Measurements from ENCODE around the gene MSI2. TPM values are rescaled to one million over a fixed set of nuclear protein-coding genes. Genes with fewer than 3 reads are reported as not detected.

Gene MSI2
- total RNA-seq, 1 donor from 2014 or later, result 90.7 TPM

DNA sequence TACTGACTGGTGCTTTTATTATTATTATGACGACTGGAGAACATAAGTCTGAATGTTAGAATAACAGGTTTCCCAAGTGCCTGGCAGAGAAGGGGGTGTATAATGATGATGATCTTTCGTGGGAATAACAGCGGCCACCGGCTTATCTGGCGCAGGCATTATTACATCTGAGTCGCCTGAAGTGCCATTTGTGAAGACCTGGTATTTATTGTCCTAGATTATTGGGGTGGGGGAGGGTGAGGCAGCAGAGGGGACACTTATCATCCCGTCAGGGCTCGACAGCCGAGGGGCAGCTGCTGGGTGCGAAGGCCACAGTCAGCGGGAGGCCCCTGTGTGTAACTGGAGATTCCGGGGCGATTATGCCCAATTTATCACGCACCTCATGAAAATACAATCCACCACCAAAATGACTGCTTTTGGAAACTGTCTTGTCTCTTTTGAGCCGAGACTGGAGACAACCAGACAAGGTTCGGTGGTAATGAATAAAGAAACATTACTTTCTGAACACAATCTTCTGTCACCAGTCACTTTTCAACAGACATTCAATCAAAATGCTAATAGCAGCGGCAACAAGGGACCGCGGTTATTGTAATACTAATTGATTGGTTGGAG is 289.5 kb downstream of the MSI2 start:
- intact Hi-C loops (cut with micrococcal nuclease), result no loop called here
- ATAC-seq (no peak), DNase-seq (no peak)

DNA sequence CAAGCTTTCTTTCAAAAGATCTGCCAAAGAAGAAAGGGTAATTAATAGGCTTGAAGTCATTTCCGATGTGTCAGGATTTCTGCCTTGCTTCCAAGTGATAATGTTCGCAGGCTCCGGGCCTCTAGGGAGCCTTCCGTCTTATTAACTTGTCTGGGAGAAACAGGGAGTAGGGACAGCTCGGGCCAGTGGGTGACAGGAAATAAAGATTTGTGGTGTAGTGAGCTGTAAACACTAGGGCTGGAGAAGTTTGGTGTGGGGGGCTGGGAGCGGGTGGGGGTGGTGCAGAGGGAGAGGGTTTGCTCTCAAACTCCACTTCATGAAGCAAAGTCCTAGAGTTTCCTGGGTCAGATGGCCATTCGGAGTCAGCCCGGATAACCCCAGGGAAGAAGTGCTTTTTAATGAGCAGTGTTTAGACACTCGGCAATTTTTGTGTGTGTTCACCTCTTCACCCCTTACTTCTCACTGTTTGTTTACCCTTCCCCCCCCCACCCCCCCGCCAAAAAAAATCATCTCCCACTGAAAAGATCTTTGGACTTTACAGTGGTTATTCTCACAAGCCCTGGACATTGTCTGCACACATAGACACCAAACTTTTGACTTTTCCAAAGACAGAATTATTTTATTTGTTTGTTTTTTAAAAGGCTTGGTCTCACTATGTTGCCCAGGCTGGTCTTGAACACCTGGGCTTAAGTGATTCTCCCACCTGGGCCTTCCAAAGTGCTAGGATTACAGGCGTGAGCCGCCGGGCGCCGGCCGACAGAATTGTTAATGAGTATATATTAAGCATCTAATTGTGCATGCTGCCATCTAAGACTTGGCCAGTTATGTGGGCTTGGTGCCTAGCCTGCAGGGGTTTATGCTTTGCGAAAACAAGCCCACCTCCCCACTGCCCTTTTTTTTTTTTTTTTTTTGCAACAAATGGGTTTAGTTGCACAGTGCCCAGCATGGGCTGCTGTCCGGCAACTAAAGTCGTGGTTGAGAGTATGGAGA is 292.4 kb downstream of the MSI2 start:
- ATAC-seq (peak; percentile 54), DNase-seq (no peak)
- intact Hi-C loops (cut with micrococcal nuclease), result no loop called here

DNA sequence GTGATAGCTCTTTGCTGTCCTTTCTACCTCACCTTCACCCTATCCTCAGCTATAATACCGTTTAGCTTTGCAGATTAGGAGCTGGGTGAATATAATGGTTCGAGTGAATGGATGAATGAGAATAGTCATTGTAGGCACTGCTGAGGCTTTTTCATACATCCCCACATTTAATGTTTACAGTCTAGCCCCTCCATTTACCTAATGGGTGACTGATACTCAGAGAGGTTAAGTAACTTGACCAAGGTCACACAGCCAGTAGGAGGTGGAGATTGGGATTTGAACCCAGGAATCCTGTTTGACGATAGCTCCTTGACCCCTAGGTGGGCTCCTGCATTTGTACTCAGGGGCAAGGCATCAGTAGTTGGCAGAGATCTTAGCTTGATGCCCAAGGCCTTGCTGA is 293.1 kb downstream of the MSI2 start:
- DNase-seq (no peak), ATAC-seq (no peak)
- intact Hi-C loops (cut with micrococcal nuclease), result no loop called here

DNA sequence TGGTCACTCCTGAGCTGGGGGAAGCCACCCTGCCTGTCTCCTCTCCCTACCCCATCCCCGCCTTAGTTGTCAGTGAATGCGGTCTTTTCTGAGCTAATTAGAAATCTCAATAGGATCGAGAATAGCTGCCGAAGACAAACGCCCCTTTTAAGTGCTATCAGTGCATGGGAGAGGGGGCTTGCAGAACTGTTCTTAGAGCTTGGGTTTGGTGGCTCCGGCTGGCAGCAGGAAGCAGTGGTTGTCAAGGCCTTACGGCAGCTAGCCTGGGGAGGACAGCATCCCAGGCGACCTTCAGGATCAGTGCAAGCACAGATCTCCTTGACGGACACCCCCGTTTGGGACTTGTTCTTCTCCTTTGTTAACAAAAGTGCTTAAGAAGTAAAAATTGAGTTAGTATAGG is 293.7 kb downstream of the MSI2 start:
- intact Hi-C loops (cut with micrococcal nuclease), result no loop called here
- ATAC-seq, result no peak
- no peak for DNase-seq

DNA sequence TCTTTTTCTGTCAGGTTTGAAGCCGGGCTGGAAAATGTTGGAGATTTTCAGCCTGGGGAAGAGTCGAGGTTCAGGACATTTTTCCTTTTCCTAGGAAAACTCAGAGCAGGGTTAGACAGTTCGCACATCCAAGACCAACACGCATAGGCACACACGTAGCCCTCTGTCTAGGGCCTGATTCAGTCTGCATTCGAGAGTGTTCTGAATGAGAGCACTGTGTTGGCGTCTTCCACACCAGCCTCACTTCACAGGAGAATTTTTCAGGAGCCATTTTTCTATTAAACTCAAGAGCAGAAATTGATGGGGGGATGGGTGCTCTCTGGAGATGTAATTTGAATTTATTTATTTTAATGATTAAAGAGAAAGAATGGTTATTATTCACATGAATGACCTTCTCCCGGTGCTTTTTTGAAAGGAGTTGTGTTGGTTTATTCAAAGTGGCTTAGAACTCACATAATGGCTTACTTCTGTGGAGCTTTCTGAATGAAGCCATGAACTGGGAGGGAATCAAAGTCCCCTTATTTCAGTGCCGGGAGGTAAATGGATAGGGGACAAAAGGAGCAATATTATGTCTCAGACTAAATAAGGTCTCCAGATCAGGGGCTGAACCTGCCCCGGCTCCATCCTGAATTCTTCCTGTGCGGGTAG is 294.5 kb downstream of the MSI2 start:
- DNase-seq, result no peak
- intact Hi-C loops (cut with micrococcal nuclease), result no loop called here

DNA sequence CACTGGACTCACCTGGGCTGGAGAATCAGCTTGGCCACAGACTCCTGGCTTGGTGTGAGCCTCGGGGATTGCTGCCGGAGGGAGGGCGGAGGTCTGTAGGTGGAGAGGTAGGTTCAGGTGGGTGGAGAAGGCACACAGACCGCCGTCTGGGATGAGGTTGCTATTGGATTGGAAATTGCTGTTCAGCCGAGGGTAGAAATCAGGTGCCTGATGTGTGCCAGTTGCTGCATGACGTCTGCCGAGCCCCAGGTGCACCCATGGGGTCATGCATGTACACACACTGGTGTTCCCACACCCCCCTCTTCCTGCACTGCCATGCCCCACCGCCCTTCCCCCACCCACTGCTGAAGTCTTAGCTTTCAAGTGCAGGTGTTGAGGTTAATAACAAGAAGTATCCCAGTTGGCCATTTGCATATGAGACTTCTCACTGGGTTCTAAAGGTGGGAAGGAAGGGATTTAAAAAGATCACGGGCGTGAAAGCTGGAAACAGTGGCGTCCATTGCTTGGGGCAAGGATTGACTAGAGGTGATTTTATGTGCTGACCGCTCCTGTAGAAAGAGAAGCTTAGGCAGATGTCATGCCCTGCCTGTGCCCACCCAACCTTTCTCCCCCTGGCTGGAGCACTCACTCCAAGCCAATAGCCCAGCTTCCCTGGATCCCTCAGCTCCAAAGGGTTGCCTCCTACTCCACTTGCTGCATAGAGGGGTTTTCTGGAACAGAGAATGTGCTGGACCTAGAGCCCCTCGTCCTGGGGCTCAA is 295.2 kb downstream of the MSI2 start:
- intact Hi-C loops (cut with micrococcal nuclease), result no loop called here
- ATAC-seq (no peak), DNase-seq (no peak)

More for the DNA sequence above, 294.5 kb downstream of the MSI2 start:
- no peak for ATAC-seq

DNA sequence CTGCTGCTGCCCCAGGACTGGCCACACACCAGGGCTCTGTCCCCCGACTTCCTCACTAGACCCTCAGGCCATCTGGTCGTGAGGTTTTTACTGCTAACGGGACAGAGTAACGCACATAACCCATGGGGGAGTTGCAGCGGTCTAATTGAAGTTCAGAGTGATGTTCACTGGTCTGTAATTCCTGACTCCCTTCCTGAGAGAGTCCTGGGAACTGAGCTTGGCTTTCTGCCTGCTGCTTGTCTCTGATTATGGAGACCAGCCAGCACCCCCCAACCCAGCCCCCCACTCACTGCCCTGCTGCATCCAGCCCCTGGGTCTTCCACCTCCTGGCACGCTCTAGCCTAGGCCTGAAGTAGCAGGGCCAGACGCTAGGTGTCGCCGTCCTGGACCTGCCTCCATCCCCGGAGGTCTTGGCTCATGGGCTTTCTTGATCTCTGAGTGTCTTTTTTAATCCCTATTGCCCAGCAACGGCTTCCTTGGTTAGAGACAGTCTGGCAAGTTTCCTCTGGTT is 295.8 kb downstream of the MSI2 start:
- intact Hi-C loops (cut with micrococcal nuclease), result no loop called here

DNA sequence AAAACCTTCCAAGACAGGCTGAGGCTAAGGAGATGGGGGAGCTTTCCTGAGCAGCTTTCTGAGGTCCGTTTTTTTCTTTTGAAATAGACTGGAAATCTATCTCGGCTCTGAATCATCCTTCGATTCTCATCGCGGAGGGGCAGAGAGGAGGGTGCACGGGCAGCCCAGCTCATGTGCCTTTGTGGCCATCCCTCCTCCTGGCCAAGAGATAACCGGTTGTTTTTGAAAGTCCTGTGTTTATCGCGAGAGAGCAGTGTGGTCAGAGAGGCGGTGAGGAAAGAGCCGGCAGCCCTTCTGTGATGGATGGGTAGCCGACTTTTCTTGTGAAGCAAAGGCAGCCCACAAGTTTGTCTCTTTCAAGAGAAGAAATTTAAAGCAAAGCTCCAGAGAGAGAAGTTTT is 297.2 kb downstream of the MSI2 start:
- intact Hi-C loops (cut with micrococcal nuclease), result no loop called here
- no peak for DNase-seq
- ATAC-seq, result no peak

More for the DNA sequence above, 295.8 kb downstream of the MSI2 start:
- ATAC-seq (peak; percentile 47), DNase-seq (peak; percentile 59)

DNA sequence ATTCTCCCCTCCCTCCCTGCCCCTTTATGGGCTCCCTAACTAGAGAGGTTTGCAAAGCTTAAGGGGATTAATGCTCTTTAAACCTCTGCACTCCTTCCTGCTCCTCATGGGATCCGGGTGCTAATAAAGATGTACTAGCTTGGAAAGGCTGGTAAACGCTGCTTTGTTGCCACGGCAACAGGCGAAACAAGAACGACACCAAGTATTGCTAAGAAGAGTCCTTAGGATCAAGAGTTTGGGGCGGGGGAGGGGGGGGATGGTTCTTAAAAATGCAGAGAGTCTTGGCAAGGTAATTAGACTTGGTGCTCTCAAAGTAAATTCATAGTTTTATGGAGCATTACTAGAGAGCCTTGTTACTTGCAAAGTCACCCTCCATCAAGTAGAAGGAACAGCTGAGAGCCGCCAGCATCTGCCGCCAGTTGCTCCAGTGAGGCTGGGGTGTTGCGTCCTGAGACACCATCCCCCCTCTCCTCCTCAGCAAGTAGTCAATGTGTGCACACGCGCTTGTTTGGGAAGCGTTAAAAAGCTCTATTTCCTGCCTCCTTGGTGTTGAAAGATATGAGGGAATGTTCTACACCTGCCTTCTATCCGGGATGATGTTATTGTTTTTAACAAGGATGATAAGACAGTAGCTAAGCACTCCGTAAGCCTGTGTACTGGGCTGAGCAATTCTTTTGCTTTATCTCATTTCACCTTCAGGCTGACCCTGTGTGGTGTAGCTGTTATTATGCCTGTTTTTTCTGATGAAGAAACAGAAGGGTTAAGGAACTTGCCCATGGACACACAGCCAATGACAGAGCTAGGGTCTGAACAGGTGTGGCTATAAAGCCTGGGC is 297.9 kb downstream of the MSI2 start:
- intact Hi-C loops (cut with micrococcal nuclease), result no loop called here
- DNase-seq, result no peak
- ATAC-seq, result peak; percentile 24

DNA sequence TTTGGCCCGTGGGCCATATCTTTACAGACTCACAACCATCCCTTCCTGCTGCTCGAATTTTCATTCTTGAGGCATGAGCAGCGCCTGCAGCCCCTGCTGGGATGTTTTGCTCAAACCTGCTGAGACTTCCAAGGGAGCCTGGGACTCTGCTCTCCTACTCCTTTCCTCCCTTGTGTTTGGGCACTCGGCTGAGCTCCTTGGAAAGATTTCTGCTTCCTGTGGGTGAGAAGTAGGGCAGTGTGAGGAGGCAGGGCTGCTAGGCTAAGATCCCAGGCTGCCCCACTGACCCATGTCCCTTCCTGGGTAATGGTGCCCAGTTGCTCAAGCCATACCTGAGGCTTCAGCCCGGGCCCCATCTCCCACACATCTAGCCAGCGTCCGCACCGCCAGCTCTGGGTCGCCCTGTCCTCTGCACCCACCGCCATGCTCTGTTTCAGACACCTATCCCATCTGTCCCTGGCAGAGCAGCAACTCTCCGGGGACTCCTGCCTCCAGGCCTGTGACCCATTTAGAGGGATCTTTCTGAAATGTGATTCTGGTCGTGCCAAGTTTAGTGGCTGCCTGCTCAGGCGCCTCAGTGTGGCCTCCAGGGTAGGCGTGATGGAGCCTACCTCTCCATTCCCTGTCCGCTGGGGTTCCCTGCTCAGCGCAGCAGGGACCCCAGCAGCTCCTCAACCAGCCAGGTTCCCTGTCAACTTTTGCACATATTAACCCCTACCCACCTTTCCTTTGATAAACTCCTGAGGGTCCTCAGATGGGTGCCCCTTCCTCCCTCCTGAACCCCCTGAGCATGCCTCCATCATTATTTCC is 298.7 kb downstream of the MSI2 start:
- intact Hi-C loops (cut with micrococcal nuclease), result no loop called here
- DNase-seq, result no peak

DNA sequence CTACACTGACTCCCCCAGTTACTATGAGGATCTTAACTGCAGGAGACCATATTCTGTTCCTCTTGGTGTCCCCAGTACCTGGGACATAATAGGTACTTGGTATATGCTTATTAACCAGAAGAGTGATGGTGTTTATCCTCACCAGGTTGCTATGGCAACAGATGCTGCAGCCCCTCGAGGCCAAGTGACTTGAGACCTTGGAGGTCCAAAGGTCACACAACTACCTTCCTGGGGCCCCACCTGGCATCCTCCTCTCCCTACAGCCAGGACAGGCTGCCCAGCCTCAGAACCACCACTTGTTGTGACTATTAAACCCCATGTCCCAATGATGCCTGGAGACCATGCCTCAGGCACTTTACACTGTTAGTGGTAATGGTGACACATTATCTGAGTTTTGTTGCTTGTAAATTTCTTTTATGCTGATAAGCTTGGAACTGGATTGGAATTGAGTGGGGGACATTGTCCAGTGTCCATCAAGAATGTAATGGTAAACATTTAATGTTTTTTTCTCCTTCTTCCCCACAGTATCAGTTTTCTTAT is 299.4 kb downstream of the MSI2 start:
- intact Hi-C loops (cut with micrococcal nuclease), result no loop called here
- DNase-seq (no peak), ATAC-seq (no peak)

More for the DNA sequence above, 298.7 kb downstream of the MSI2 start:
- ATAC-seq, result peak; percentile 19

DNA sequence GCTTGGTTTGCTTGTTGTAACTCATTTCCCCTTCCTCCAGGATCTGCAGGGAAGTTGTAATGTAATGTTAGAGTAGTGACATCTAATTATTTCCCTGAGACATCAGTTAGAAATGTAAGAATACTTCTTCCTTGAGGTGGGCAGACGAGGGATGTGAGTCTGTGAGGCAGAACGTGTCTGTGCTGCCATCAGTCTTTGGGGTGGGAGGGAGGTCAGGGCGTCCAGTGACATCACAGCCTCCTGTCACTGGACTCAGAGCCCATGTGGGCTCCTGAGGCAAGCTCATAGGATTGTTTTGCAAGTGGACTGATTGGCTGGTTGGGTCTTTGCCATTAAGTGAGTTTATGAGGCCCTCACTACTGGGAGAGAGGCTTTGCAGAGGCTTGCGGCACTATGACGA is 300.0 kb downstream of the MSI2 start:
- ATAC-seq, result no peak
- no peak for DNase-seq
- intact Hi-C loops (cut with micrococcal nuclease), result no loop called here

DNA sequence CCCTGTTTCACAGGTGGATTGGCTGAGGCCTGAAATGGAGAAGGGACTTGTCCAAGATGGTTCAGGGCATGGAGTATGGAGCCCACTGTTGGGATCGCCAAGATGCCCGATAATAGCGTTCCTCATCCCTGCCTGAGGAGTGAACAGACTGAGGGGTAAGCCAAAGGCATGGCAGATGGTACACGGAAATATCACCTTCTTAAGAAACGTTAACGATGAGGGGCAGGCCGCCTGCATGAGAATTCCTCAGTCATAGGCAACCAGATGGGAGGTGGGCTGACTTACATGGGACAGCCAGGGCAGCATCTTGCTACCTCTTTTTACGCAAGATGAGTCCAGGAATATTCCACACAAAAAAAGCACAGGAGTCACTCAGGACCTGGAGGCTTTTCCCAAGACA is 300.7 kb downstream of the MSI2 start:
- ATAC-seq (no peak), DNase-seq (no peak)
- intact Hi-C loops (cut with micrococcal nuclease), result no loop called here

DNA sequence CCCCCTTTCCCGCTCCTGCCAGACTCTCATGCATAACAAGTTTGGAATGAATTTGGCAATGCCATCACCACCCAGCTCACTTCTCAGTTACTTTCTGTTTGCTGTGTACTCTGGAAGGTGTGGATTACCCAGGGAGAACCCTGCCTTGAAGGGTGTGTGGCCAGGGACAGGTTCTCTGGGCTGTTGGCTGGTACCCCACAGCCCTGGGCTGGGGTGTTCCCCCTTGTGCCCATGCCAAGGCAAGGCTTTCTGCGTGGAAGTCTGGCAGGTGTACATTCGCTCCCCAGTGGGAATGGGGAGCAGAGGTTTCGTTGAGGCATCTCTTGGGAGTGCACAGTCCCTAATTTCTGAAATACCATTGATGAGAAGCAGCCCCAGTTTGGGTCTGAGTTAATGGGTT is 301.1 kb downstream of the MSI2 start:
- intact Hi-C loops (cut with micrococcal nuclease), result no loop called here
- ATAC-seq (no peak), DNase-seq (no peak)

DNA sequence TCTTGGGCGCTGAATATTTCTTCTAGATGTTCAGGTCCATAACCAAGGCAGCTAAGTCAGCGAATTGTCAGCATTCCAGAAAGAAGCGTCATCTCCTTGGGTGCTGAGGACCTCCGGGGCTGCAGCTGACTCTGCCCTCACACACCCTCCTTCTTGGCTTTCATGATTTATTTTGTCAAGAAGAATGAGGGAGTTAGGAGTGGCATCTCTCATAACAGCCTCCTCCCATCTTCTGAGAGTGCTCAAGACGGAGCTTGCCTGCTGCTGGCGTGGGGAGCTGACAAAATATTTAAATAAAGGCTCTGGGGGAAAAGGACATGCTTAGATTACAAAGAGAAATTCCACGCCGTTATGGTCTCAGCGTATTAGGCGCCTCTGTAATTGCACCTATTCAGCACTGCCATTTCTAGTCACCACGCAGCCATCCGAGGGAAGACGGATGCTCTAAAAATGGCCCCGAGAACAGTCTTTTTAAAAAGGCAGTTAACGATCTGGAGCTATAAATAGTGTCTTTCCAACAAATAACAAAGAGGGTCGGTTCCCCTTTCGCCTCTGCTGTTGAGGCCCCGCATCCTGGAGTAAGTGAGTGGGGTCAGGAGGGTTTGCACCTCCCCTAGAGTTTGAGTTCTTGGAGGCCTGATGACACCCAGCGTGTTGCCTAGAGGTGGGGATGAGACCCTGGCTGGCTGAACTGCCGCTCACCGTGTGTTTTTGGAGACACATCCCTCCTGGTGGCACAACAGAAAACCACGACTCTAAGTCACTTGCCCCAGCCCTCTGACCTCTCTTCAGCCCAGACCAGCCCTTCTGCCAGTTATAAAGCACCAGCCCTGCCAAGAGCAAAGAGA is 301.7 kb downstream of the MSI2 start:
- ATAC-seq, result peak; percentile 24
- intact Hi-C loops (cut with micrococcal nuclease), result no loop called here
- no peak for DNase-seq

DNA sequence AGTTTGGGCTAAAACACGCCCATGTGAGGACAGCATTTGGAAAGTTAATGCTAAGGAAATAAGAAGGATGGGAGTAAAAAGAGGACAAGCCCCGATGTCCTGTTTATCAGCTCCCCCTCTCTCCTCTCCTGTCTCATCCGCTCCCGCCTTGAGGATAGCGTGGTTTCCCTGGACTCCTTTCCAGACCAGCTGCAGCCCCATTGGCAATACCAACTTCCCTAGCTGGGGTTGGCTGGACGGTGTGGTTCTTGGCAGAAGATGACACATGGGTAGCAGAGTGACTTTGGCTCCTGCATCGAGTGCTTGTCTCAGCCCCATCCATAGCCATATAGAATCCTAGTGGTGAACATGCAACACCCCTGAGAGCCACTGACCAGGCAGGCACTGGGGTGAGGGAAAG is 302.9 kb downstream of the MSI2 start:
- DNase-seq (no peak), ATAC-seq (no peak)
- intact Hi-C loops (cut with micrococcal nuclease), result no loop called here
